Endothelial cell of umbilical vein (primary cell): ENCODE data around the gene PGGHG.

ENCODE experiments used
- CTCF ChIP-seq, 2 donors: IDR thresholded peaks; 1 replicate in 1 of 2; 2 replicates in 1 of 2; pipeline ENCODE4 v1.5.1; 2011; ENCODE audit warnings: low read length in 2 of 2, mild to moderate bottlenecking in 2 of 2, moderate library complexity in 2 of 2, control low read depth in 1 of 2, inconsistent platforms in 1 of 2, low read depth in 1 of 2; ENCODE audit not compliant: insufficient read depth in 1 of 2; ENCODE audit errors: extremely low read depth in 1 of 2
- EZH2 ChIP-seq: IDR thresholded peaks from 2 replicates; pipeline ENCODE4 v1.6.1; 2012; ENCODE audit warnings: borderline replicate concordance, low read depth, mild to moderate bottlenecking, moderate library complexity, low read length, inconsistent platforms; ENCODE audit not compliant: severe bottlenecking
- MAX ChIP-seq: IDR thresholded peaks from 2 replicates; pipeline ENCODE4 v1.6.1; 2011; ENCODE audit not compliant: insufficient read depth, insufficient read length
- MYC ChIP-seq: IDR thresholded peaks from one replicate; pipeline ENCODE4 v1.6.1; 2011; ENCODE audit warnings: mild to moderate bottlenecking, low read depth, low read length
- POLR2A ChIP-seq: IDR thresholded peaks from 2 replicates; pipeline ENCODE4 v1.6.1; 2012; ENCODE audit warnings: low read depth, mild to moderate bottlenecking, control low read depth, low read length
- POLR2AphosphoS5 ChIP-seq: IDR thresholded peaks from 2 replicates; pipeline ENCODE4 v1.6.1; 2012; ENCODE audit warnings: low read depth, mild to moderate bottlenecking, control low read depth, low read length, moderate library complexity; ENCODE audit not compliant: insufficient read depth

GRCh38 chr11:299951-300735, 11.2 kb downstream of the PGGHG start:
- TF ChIP-seq POLR2A (no peak), CTCF (IDR thresholded peaks at IDR 0.05; ENCODE audit: extremely low read depth in 1 of 2, insufficient read depth in 1 of 2, low read depth in 1 of 2, low read length in 2 of 2) (peak; percentile 8 to 44), POLR2AphosphoS5 (no peak), EZH2 (no peak), MAX (no peak), MYC (no peak)
